MM.1S (cell line): ENCODE results near the gene DCN.

Experiments
- DNase-seq: peaks from one replicate; pipeline ENCODE4 v3.0.0-alpha.2; 2015
- H2AFZ ChIP-seq: fragments of 300-600 bp; sonication (generic); 2 replicates; pipeline ENCODE4 v1.6.0; 2016; ENCODE audit warnings: antibody characterized with exemption, low read length
- H3F3A ChIP-seq: fragments of 300-600 bp; sonication (generic); 2 replicates; pipeline ENCODE4 v1.6.1; 2016; ENCODE audit warnings: mild to moderate bottlenecking, antibody characterized with exemption, low read length, moderate library complexity, mixed read lengths; ENCODE audit not compliant: insufficient read depth
- H3K27ac ChIP-seq: fragments of 300-600 bp; sonication (generic); 2 replicates; pipeline ENCODE4 v1.5.1; 2016; ENCODE audit warnings: mild to moderate bottlenecking, low read length
- H3K27me3 ChIP-seq: fragments of 300-600 bp; sonication (generic); replicated peaks from 2 replicates; pipeline ENCODE4 v1.6.0; 2016; ENCODE audit warnings: low read length; ENCODE audit not compliant: insufficient read depth
- H3K36me3 ChIP-seq: fragments of 300-600 bp; sonication (generic); replicated peaks from 2 replicates; pipeline ENCODE4 v1.6.1; 2016; ENCODE audit warnings: mild to moderate bottlenecking, low read length, mixed read lengths; ENCODE audit not compliant: insufficient read depth
- H3K4me1 ChIP-seq: fragments of 300-600 bp; sonication (generic); 2 replicates; pipeline ENCODE4 v1.6.1; 2016; ENCODE audit warnings: low read length, mixed read lengths
- H3K4me2 ChIP-seq: fragments of 300-600 bp; sonication (generic); 2 replicates; pipeline ENCODE4 v1.6.0; 2016; ENCODE audit warnings: low read depth, low read length
- H3K4me3 ChIP-seq: fragments of 300-600 bp; sonication (generic); 2 replicates; pipeline ENCODE4 v1.5.1; 2016; ENCODE audit warnings: low read length, mixed read lengths
- H3K79me2 ChIP-seq: fragments of 300-600 bp; sonication (generic); 2 replicates; pipeline ENCODE4 v1.6.1; 2016; ENCODE audit warnings: mixed run types, low read length, mixed read lengths
- H3K9ac ChIP-seq: fragments of 300-600 bp; sonication (generic); 2 replicates; pipeline ENCODE4 v1.6.1; 2016; ENCODE audit warnings: low read length, mixed read lengths
- H3K9me2 ChIP-seq: fragments of 300-600 bp; sonication (generic); replicated peaks from 2 replicates; pipeline ENCODE4 v1.6.1; 2016; ENCODE audit warnings: mild to moderate bottlenecking, low read length, mixed read lengths; ENCODE audit not compliant: insufficient read depth
- H3K9me3 ChIP-seq: fragments of 300-600 bp; sonication (generic); replicated peaks from 2 replicates; pipeline ENCODE4 v1.6.1; 2016; ENCODE audit warnings: mild to moderate bottlenecking, low read length, mixed read lengths; ENCODE audit not compliant: insufficient read depth
- H4K20me1 ChIP-seq: fragments of 300-600 bp; sonication (generic); 2 replicates; pipeline ENCODE4 v1.6.1; 2016; ENCODE audit warnings: mild to moderate bottlenecking, low read length, moderate library complexity, mixed read lengths; ENCODE audit not compliant: insufficient read depth
- CTCF ChIP-seq: fragments of 300-600 bp; sonication (generic); IDR thresholded peaks from 2 replicates; pipeline ENCODE4 v1.5.1; 2016; ENCODE audit warnings: antibody characterized with exemption, low read length, mixed read lengths
- EZH2 ChIP-seq: fragments of 300-600 bp; sonication (generic); optimal IDR thresholded peaks from 2 replicates; pipeline ENCODE3; 2017; ENCODE audit warnings: low read depth, mild to moderate bottlenecking, antibody characterized with exemption, low read length, mixed read lengths
- EZH2phosphoT487 ChIP-seq: fragments of 300-600 bp; sonication (generic); IDR thresholded peaks from 2 replicates; pipeline ENCODE4 v1.6.1; 2018; ENCODE audit warnings: antibody characterized with exemption, low read length

DCN gene

GRCh38 chr12:91203610-91204009 lies 21.0 kb upstream of the DCN start:
- H3K4me3 ChIP-seq: no peak overlapping the region
- H3F3A ChIP-seq: no peaks in the 10 kb centered on the region
- no peak overlapping the region for H3K9ac ChIP-seq
- no peak overlapping the region for H3K27ac ChIP-seq
- no peaks in the 10 kb centered on the region for H3K9me3 ChIP-seq
- H4K20me1 ChIP-seq: no peaks in the 10 kb centered on the region
- no peak for TF ChIP-seq EZH2
- no peak for TF ChIP-seq CTCF
- TF ChIP-seq EZH2phosphoT487: no peak
- no peaks in the 10 kb centered on the region for H3K79me2 ChIP-seq
- no peak for DNase-seq
- H3K27me3 ChIP-seq: no peaks in the 10 kb centered on the region
- no peaks in the 10 kb centered on the region for H3K9me2 ChIP-seq
- H3K4me1 ChIP-seq: no peaks in the 10 kb centered on the region
- no peak overlapping the region for H3K4me2 ChIP-seq
- H3K36me3 ChIP-seq: no peaks in the 10 kb centered on the region
- no peak overlapping the region for H2AFZ ChIP-seq

GRCh38 chr12:91202390-91202789 lies 19.8 kb upstream of the DCN start:
- Histone ChIP-seq H3K4me3 (no peak overlapping the region), H3K27ac (no peak overlapping the region), H4K20me1 (no peaks in the 10 kb centered on the region), H3K79me2 (no peaks in the 10 kb centered on the region), H3F3A (no peaks in the 10 kb centered on the region), H2AFZ (no peak overlapping the region), H3K9ac (no peak overlapping the region), H3K27me3 (no peaks in the 10 kb centered on the region), H3K4me1 (no peaks in the 10 kb centered on the region), H3K36me3 (no peaks in the 10 kb centered on the region), H3K9me2 (no peaks in the 10 kb centered on the region), H3K9me3 (no peaks in the 10 kb centered on the region), H3K4me2 (no peak overlapping the region)
- TF ChIP-seq EZH2phosphoT487 (no peak), EZH2 (no peak), CTCF (no peak)
- DNase-seq: no peak

- Histone ChIP-seq H3K36me3 (no peaks in the 10 kb centered on the region), H3K9me2 (no peaks in the 10 kb centered on the region; the same call in 1 of the 2 replicates), H3K4me1 (no peaks in the 10 kb centered on the region), H3K27ac (no peak overlapping the region), H4K20me1 (no peaks in the 10 kb centered on the region), H3K9ac (no peak overlapping the region), H3K79me2 (no peaks in the 10 kb centered on the region), H3K27me3 (no peaks in the 10 kb centered on the region), H3F3A (no peaks in the 10 kb centered on the region), H3K4me2 (no peak overlapping the region), H2AFZ (no peak overlapping the region), H3K9me3 (no peaks in the 10 kb centered on the region; the same call in 1 of the 2 replicates), H3K4me3 (no peak overlapping the region)
- TF ChIP-seq EZH2: no peak
- no peak for TF ChIP-seq CTCF
- TF ChIP-seq EZH2phosphoT487: no peak
- DNase-seq: no peak
Measured at GRCh38 chr12:91196436-91196835, 13.8 kb upstream of the DCN start.
